WTC11 (cell line): ENCODE measurements around the gene FERMT3. TPM values are rescaled to one million over a fixed set of nuclear protein-coding genes. Genes with fewer than 3 reads are reported as not detected.
A peak's percentile ranks its signal among the peaks of the same experiment; 100 is the strongest.

Source experiments
- ATAC-seq: fragments of 200-7000 bp; cut with Tn5 transposase; 2 replicates; pipeline ENCODE4 v1.10.0; 2021; ENCODE audit warnings: mild to moderate bottlenecking, moderate library complexity
- CTCF ChIA-PET: fragments of 300-600 bp; sonication (Branson Sonifier 250); formaldehyde crosslinking; loops from one replicate; lab custom pipeline; 2021; ENCODE audit warnings: antibody characterized with exemption; lab: Charles Lee
- POLR2A ChIA-PET: fragments of 350-600 bp; sonication (Branson Sonifier 250); formaldehyde crosslinking; loops from one replicate; lab custom pipeline; 2021; ENCODE audit warnings: antibody characterized with exemption; lab: Charles Lee
- DNase-seq: peaks from one replicate; pipeline ENCODE4 v3.0.0; 2021; ENCODE audit warnings: low spot score
- H3K27ac Mint-ChIP-seq: 2 replicates; pipeline ENCODE4 v1.8.0; 2021; ENCODE audit warnings: mixed read lengths
- H3K27me3 Mint-ChIP-seq: 2 replicates; pipeline ENCODE4 v1.8.0; 2021; ENCODE audit warnings: low read depth, mild to moderate bottlenecking, moderate library complexity, mixed read lengths
- H3K36me3 Mint-ChIP-seq: 2 replicates; pipeline ENCODE4 v1.8.0; 2021; ENCODE audit warnings: mixed read lengths
- H3K4me1 Mint-ChIP-seq: 2 replicates; pipeline ENCODE4 v1.8.0; 2022; ENCODE audit warnings: mixed read lengths
- H3K4me3 Mint-ChIP-seq: 2 replicates; pipeline ENCODE4 v1.8.0; 2021; ENCODE audit warnings: mild to moderate bottlenecking, moderate library complexity, mixed read lengths
- H3K9me3 Mint-ChIP-seq: 2 replicates; pipeline ENCODE4 v1.8.0; 2021; ENCODE audit warnings: mixed read lengths
- ELF4 ChIP-seq: sonication (generic); formaldehyde crosslinking; IDR thresholded peaks from 2 replicates; pipeline ENCODE4 v1.8.1; 2022; ENCODE audit warnings: low read depth, mild to moderate bottlenecking, moderate library complexity, missing genetic modification reagents
- FOXP1 ChIP-seq: sonication (generic); formaldehyde crosslinking; IDR thresholded peaks from 2 replicates; pipeline ENCODE4 v1.8.0; 2022; ENCODE audit warnings: missing genetic modification reagents, mild to moderate bottlenecking, moderate library complexity, borderline replicate concordance
- JAZF1 ChIP-seq: fragments of 250-450 bp; sonication (Bioruptor Pico); IDR thresholded peaks from 2 replicates; pipeline ENCODE4 v1.9.0; 2021; ENCODE audit warnings: moderate library complexity, mild to moderate bottlenecking, inconsistent platforms
- MXD4 ChIP-seq: fragments of 250-450 bp; sonication (Bioruptor Pico); IDR thresholded peaks from 2 replicates; pipeline ENCODE4 v1.8.0; 2021; ENCODE audit warnings: mild to moderate bottlenecking, moderate library complexity, borderline replicate concordance
- MYBL2 ChIP-seq: sonication (generic); formaldehyde crosslinking; IDR thresholded peaks from 2 replicates; pipeline ENCODE4 v1.8.1; 2023; ENCODE audit warnings: mild to moderate bottlenecking, moderate library complexity, missing genetic modification reagents
- SMAD3 ChIP-seq: sonication (generic); formaldehyde crosslinking; IDR thresholded peaks from 2 replicates; pipeline ENCODE4 v1.8.0; 2022; ENCODE audit warnings: missing genetic modification reagents, mild to moderate bottlenecking, borderline replicate concordance
- ZNF138 ChIP-seq: sonication (generic); formaldehyde crosslinking; conservative IDR thresholded peaks from 2 replicates; pipeline ENCODE4 v1.8.1; 2022; ENCODE audit warnings: mild to moderate bottlenecking, moderate library complexity, missing genetic modification reagents
- total RNA-seq: library from RNA; stranded (reverse); gene quantifications from 3 replicates; pipeline ENCODE4 v1.2.3, GENCODE V29; 2021
- TF ChIP-seq, protein P1 (sequence below): fragments of 250-450 bp; sonication (Bioruptor Pico); IDR thresholded peaks from 2 replicates; pipeline ENCODE4 v1.9.0; 2021; ENCODE audit warnings: mild to moderate bottlenecking
- TF ChIP-seq, protein P2 (sequence below): sonication (generic); formaldehyde crosslinking; IDR thresholded peaks from 2 replicates; pipeline ENCODE4 v1.8.1; 2022; ENCODE audit warnings: missing genetic modification reagents, borderline replicate concordance
- TF ChIP-seq, protein P3 (sequence below): fragments of 250-450 bp; sonication (Bioruptor Pico); IDR thresholded peaks from 2 replicates; pipeline ENCODE4 v1.9.0; 2021; ENCODE audit warnings: mild to moderate bottlenecking, borderline replicate concordance
- TF ChIP-seq, protein P4 (sequence below): fragments of 250-450 bp; sonication (Bioruptor Pico); IDR thresholded peaks from 2 replicates; pipeline ENCODE4 v1.9.0; 2021; ENCODE audit warnings: mild to moderate bottlenecking
- TF ChIP-seq, protein P5 (sequence below): fragments of 250-450 bp; sonication (Bioruptor Pico); IDR thresholded peaks from 2 replicates; pipeline ENCODE4 v2.1.2; 2022; ENCODE audit warnings: mild to moderate bottlenecking, moderate library complexity
- TF ChIP-seq, protein P6 (sequence below): sonication (generic); formaldehyde crosslinking; IDR thresholded peaks from 2 replicates; pipeline ENCODE4 v1.8.1; 2023; ENCODE audit warnings: mild to moderate bottlenecking, missing genetic modification reagents
- TF ChIP-seq, protein P7 (sequence below): sonication (generic); formaldehyde crosslinking; IDR thresholded peaks from 2 replicates; pipeline ENCODE4 v1.8.0; 2022; ENCODE audit warnings: mild to moderate bottlenecking, missing genetic modification reagents

FERMT3 gene
- total RNA-seq, 1 experiment from 2014 or later = 3.8 TPM

DNA sequence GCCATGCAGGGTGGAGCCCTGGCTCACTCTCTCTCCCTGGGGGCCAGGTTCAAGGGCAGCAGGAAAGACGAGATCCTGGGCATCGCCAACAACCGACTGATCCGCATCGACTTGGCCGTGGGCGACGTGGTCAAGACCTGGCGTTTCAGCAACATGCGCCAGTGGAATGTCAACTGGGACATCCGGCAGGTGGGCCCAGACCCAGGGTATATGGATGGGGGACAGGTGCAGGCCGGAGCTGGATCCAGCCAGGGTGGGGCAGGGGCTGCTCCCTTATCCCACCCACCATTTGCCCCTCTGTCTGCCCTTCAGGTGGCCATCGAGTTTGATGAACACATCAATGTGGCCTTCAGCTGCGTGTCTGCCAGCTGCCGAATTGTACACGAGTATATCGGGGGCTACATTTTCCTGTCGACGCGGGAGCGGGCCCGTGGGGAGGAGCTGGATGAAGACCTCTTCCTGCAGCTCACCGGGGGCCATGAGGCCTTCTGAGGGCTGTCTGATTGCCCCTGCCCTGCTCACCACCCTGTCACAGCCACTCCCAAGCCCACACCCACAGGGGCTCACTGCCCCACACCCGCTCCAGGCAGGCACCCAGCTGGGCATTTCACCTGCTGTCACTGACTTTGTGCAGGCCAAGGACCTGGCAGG, 16.6 kb downstream of the FERMT3 start:
- H3K4me1 Mint-ChIP-seq = peaks cover 15% of the 10 kb centered on the region
- CTCF ChIA-PET = interaction anchor here (1.0 to 2.1 kb wide), 2 partner anchors 18 to 19 kb away, joined by 3 to 7 read pairs; no protein-coding TSS in a partner anchor
- DNase-seq = no peak

DNA sequence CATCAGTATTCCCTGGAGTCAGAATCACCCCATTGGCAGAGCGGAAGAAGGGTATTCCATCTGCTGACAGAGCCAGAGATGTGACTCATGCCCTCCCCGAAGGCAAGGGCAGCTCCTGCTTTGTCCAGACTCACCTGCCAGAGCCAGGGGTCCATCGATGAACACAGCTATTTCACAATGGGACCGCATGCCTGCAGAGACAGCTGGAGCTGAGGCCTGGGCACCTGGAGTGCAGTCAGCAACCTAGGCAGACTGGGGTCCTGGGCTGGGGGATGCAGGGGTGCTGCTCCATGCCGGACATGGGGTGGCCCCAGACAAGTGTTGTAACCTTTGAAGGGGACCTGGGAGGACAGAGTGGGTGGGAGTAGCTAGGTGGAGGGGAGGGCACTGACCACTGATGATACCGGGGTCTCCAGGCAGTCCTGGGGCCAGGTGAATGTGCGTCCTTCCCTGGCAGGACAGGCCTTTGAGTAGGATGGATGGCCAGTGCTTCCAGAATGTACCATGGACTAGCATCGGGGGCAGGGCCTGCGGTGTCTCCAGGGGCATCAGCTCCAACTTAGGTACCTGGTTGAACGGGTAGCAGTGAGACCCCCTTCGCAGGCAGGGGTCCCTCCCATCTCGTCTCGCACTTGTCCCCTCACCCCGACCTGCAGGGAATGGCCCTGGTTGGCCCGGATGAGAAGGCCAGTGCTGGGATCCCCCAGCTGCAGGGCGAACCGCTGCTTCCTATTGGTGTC, 17.8 kb downstream of the FERMT3 start:
- no peak for ATAC-seq
- Mint-ChIP-seq H3K9me3 (no peaks in the 10 kb centered on the region), H3K4me1 (peaks cover 16% of the 10 kb centered on the region), H3K27me3 (no peaks in the 10 kb centered on the region), H3K36me3 (no peaks in the 10 kb centered on the region), H3K4me3 (peak overlapping the region; percentile 81), H3K27ac (no peak overlapping the region)
- no peak for DNase-seq
- ChIA-PET CTCF (interaction anchor here (0.7 to 2.1 kb wide), 4 partner anchors 17 to 45 kb away, joined by 3 to 7 read pairs (median 4); partner anchors contain the start of gene STIP1), POLR2A (interaction anchor here (1.0 kb wide), 1 partner anchor 20 kb away, joined by 3 read pairs; no protein-coding TSS in a partner anchor)
- TF ChIP-seq, protein P1, sequence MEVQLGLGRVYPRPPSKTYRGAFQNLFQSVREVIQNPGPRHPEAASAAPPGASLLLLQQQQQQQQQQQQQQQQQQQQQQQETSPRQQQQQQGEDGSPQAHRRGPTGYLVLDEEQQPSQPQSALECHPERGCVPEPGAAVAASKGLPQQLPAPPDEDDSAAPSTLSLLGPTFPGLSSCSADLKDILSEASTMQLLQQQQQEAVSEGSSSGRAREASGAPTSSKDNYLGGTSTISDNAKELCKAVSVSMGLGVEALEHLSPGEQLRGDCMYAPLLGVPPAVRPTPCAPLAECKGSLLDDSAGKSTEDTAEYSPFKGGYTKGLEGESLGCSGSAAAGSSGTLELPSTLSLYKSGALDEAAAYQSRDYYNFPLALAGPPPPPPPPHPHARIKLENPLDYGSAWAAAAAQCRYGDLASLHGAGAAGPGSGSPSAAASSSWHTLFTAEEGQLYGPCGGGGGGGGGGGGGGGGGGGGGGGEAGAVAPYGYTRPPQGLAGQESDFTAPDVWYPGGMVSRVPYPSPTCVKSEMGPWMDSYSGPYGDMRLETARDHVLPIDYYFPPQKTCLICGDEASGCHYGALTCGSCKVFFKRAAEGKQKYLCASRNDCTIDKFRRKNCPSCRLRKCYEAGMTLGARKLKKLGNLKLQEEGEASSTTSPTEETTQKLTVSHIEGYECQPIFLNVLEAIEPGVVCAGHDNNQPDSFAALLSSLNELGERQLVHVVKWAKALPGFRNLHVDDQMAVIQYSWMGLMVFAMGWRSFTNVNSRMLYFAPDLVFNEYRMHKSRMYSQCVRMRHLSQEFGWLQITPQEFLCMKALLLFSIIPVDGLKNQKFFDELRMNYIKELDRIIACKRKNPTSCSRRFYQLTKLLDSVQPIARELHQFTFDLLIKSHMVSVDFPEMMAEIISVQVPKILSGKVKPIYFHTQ (CRISPR knock-in tag) = no peak
- TF ChIP-seq ZNF138 (CRISPR knock-in tag) (no peak), FOXP1 (no peak), MXD4 (no peak), ELF4 (CRISPR knock-in tag) (no peak), MYBL2 (CRISPR knock-in tag) (no peak), SMAD3 (no peak)
- TF ChIP-seq, protein P2, sequence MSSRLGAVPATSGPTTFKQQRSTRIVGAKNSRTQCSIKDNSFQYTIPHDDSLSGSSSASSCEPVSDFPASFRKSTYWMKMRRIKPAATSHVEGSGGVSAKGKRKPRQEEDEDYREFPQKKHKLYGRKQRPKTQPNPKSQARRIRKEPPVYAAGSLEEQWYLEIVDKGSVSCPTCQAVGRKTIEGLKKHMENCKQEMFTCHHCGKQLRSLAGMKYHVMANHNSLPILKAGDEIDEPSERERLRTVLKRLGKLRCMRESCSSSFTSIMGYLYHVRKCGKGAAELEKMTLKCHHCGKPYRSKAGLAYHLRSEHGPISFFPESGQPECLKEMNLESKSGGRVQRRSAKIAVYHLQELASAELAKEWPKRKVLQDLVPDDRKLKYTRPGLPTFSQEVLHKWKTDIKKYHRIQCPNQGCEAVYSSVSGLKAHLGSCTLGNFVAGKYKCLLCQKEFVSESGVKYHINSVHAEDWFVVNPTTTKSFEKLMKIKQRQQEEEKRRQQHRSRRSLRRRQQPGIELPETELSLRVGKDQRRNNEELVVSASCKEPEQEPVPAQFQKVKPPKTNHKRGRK (CRISPR knock-in tag) = no peak
- TF ChIP-seq, protein P3, sequence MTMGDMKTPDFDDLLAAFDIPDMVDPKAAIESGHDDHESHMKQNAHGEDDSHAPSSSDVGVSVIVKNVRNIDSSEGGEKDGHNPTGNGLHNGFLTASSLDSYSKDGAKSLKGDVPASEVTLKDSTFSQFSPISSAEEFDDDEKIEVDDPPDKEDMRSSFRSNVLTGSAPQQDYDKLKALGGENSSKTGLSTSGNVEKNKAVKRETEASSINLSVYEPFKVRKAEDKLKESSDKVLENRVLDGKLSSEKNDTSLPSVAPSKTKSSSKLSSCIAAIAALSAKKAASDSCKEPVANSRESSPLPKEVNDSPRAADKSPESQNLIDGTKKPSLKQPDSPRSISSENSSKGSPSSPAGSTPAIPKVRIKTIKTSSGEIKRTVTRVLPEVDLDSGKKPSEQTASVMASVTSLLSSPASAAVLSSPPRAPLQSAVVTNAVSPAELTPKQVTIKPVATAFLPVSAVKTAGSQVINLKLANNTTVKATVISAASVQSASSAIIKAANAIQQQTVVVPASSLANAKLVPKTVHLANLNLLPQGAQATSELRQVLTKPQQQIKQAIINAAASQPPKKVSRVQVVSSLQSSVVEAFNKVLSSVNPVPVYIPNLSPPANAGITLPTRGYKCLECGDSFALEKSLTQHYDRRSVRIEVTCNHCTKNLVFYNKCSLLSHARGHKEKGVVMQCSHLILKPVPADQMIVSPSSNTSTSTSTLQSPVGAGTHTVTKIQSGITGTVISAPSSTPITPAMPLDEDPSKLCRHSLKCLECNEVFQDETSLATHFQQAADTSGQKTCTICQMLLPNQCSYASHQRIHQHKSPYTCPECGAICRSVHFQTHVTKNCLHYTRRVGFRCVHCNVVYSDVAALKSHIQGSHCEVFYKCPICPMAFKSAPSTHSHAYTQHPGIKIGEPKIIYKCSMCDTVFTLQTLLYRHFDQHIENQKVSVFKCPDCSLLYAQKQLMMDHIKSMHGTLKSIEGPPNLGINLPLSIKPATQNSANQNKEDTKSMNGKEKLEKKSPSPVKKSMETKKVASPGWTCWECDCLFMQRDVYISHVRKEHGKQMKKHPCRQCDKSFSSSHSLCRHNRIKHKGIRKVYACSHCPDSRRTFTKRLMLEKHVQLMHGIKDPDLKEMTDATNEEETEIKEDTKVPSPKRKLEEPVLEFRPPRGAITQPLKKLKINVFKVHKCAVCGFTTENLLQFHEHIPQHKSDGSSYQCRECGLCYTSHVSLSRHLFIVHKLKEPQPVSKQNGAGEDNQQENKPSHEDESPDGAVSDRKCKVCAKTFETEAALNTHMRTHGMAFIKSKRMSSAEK (CRISPR knock-in tag) = no peak

More for the DNA sequence above, 16.6 kb downstream of the FERMT3 start:
- POLR2A ChIA-PET = interaction anchor here (0.6 to 1.0 kb wide), 3 partner anchors 9 to 22 kb away, joined by 3 to 5 read pairs (median 5); no protein-coding TSS in a partner anchor
- TF ChIP-seq SMAD3 (no peak), JAZF1 (CRISPR knock-in tag) (no peak), ZNF138 (CRISPR knock-in tag) (no peak), MXD4 (no peak)
- TF ChIP-seq, protein P4, sequence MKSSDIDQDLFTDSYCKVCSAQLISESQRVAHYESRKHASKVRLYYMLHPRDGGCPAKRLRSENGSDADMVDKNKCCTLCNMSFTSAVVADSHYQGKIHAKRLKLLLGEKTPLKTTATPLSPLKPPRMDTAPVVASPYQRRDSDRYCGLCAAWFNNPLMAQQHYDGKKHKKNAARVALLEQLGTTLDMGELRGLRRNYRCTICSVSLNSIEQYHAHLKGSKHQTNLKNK (CRISPR knock-in tag) = no peak
- TF ChIP-seq, protein P5, sequence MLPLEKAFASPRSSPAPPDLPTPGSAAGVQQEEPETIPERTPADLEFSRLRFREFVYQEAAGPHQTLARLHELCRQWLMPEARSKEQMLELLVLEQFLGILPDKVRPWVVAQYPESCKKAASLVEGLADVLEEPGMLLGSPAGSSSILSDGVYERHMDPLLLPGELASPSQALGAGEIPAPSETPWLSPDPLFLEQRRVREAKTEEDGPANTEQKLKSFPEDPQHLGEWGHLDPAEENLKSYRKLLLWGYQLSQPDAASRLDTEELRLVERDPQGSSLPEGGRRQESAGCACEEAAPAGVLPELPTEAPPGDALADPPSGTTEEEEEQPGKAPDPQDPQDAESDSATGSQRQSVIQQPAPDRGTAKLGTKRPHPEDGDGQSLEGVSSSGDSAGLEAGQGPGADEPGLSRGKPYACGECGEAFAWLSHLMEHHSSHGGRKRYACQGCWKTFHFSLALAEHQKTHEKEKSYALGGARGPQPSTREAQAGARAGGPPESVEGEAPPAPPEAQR (CRISPR knock-in tag) = no peak
- TF ChIP-seq, protein P6, sequence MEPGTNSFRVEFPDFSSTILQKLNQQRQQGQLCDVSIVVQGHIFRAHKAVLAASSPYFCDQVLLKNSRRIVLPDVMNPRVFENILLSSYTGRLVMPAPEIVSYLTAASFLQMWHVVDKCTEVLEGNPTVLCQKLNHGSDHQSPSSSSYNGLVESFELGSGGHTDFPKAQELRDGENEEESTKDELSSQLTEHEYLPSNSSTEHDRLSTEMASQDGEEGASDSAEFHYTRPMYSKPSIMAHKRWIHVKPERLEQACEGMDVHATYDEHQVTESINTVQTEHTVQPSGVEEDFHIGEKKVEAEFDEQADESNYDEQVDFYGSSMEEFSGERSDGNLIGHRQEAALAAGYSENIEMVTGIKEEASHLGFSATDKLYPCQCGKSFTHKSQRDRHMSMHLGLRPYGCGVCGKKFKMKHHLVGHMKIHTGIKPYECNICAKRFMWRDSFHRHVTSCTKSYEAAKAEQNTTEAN (CRISPR knock-in tag) = no peak
- TF ChIP-seq, protein P7, sequence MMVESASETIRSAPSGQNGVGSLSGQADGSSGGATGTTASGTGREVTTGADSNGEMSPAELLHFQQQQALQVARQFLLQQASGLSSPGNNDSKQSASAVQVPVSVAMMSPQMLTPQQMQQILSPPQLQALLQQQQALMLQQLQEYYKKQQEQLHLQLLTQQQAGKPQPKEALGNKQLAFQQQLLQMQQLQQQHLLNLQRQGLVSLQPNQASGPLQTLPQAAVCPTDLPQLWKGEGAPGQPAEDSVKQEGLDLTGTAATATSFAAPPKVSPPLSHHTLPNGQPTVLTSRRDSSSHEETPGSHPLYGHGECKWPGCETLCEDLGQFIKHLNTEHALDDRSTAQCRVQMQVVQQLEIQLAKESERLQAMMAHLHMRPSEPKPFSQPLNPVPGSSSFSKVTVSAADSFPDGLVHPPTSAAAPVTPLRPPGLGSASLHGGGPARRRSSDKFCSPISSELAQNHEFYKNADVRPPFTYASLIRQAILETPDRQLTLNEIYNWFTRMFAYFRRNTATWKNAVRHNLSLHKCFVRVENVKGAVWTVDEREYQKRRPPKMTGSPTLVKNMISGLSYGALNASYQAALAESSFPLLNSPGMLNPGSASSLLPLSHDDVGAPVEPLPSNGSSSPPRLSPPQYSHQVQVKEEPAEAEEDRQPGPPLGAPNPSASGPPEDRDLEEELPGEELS (CRISPR knock-in tag) = no peak
- TF ChIP-seq, all 79 proteins: peak for 0
- Mint-ChIP-seq H3K27ac (no peak overlapping the region), H3K27me3 (no peaks in the 10 kb centered on the region), H3K9me3 (no peaks in the 10 kb centered on the region), H3K4me3 (no peak overlapping the region), H3K36me3 (no peaks in the 10 kb centered on the region)
- ATAC-seq = no peak
